Measurements from ENCODE around the gene UBTD1. TPM values are rescaled to one million over a fixed set of nuclear protein-coding genes. Genes with fewer than 3 reads are reported as not detected.

UBTD1 gene
- total and polyA plus RNA-seq, 8 donors: 3.9 to 9.0 (median 5.4) TPM

GRCh38 chr10:97563337-97563736 is 64.6 kb downstream of the UBTD1 start:
- WGBS, 2 donors: 91 to 96% methylated on average over 4 of the region's 4 CpGs
- intact Hi-C loops (cut with DNase I): no loop called here
- ATAC-seq: no peak
- no peaks in the 10 kb centered on the region for H3K4me1 ChIP-seq
- H3K4me3 ChIP-seq: no peak overlapping the region
- no peak for TF ChIP-seq CTCF (IDR thresholded peaks at IDR 0.05)
- no peaks in the 10 kb centered on the region for H3K36me3 ChIP-seq
- H3K27me3 ChIP-seq: no peaks in the 10 kb centered on the region
- no peak for FAIRE-seq
- H3K9me3 ChIP-seq: no peaks in the 10 kb centered on the region
- H3K27ac ChIP-seq: no peak overlapping the region
- DNase-seq: no peak

GRCh38 chr10:97564776-97565175 is 66.1 kb downstream of the UBTD1 start:
- intact Hi-C loops (cut with DNase I): no loop called here
- Histone ChIP-seq H3K9me3 (no peaks in the 10 kb centered on the region), H3K27ac (no peak overlapping the region), H3K4me3 (no peak overlapping the region), H3K27me3 (no peaks in the 10 kb centered on the region), H3K4me1 (no peaks in the 10 kb centered on the region), H3K36me3 (peaks cover 0 to 6% (median 0%) of the 10 kb centered on the region in 3 donors)
- FAIRE-seq (no peak), ATAC-seq (no peak), DNase-seq (no peak)
- WGBS, 2 donors: 81 to 88% methylated on average over 4 of the region's 4 CpGs
- TF ChIP-seq CTCF (IDR thresholded peaks at IDR 0.05): no peak

GRCh38 chr10:97566336-97566996 is 67.7 kb downstream of the UBTD1 start:
- no peak overlapping the region for H3K4me3 ChIP-seq
- no peak for ATAC-seq
- FAIRE-seq: no peak
- peaks cover 0 to 6% (median 0%) of the 10 kb centered on the region in 3 donors for H3K36me3 ChIP-seq
- H3K4me1 ChIP-seq: no peaks in the 10 kb centered on the region
- intact Hi-C loops (cut with DNase I): no loop called here
- peak in 1 of 6 donors; percentile 11 for DNase-seq
- no peaks in the 10 kb centered on the region for H3K9me3 ChIP-seq
- WGBS, 2 donors: 91 to 100% methylated on average over 2 of the region's 2 CpGs
- H3K27me3 ChIP-seq: no peaks in the 10 kb centered on the region
- H3K27ac ChIP-seq: no peak overlapping the region
- no peak for TF ChIP-seq CTCF (IDR thresholded peaks at IDR 0.05)

- DNase-seq (peak in 1 of 6 donors; percentile 33), FAIRE-seq (no peak)
- 89 to 92% methylated on average over 15 of the region's 15 CpGs for WGBS, 2 donors
Observed at GRCh38 chr10:97567891-97568290, 69.2 kb downstream of the UBTD1 start.

More at GRCh38 chr10:97567891-97568290, 69.2 kb downstream of the UBTD1 start:
- intact Hi-C loops (cut with DNase I): no loop called here
- H3K4me3 ChIP-seq: no peak overlapping the region
- no peak for TF ChIP-seq CTCF (IDR thresholded peaks at IDR 0.05)
- no peaks in the 10 kb centered on the region for H3K9me3 ChIP-seq
- no peaks in the 10 kb centered on the region for H3K4me1 ChIP-seq
- no peak overlapping the region for H3K27ac ChIP-seq
- peaks cover 0 to 6% (median 0%) of the 10 kb centered on the region in 3 donors for H3K36me3 ChIP-seq
- no peak for ATAC-seq
- no peaks in the 10 kb centered on the region for H3K27me3 ChIP-seq
